KMS-11 (cell line): ENCODE measurements around the gene GARIN1A.
"Not testable (repeated sequence)": the region's sequence is repeated elsewhere in the genome, so short reads cannot be mapped to it uniquely, and the experiment has no call there.

Source experiments
- H2AFZ ChIP-seq: fragments of 200-600 bp; sonication (generic); 2 replicates; pipeline ENCODE4 v1.6.1; 2016; ENCODE audit warnings: antibody characterized with exemption, mixed run types, low read depth
- H3K27ac ChIP-seq: fragments of 200-600 bp; sonication (generic); 2 replicates; pipeline ENCODE4 v1.6.1; 2016; ENCODE audit warnings: mild to moderate bottlenecking, mixed run types
- H3K27me3 ChIP-seq: fragments of 200-600 bp; sonication (generic); 2 replicates; pipeline ENCODE4 v1.6.1; 2017; ENCODE audit warnings: mild to moderate bottlenecking, low read depth, mixed run types, moderate library complexity; ENCODE audit not compliant: insufficient read depth
- H3K36me3 ChIP-seq: fragments of 200-600 bp; sonication (generic); 2 replicates; pipeline ENCODE4 v1.6.1; 2017; ENCODE audit warnings: mild to moderate bottlenecking, mixed run types; ENCODE audit not compliant: insufficient read depth
- H3K4me1 ChIP-seq: fragments of 200-600 bp; sonication (generic); 2 replicates; pipeline ENCODE4 v1.6.1; 2016; ENCODE audit warnings: mild to moderate bottlenecking, low read depth, mixed run types; ENCODE audit not compliant: poor library complexity, severe bottlenecking
- H3K4me2 ChIP-seq: fragments of 200-600 bp; sonication (generic); 2 replicates; pipeline ENCODE4 v1.7.0; 2016; ENCODE audit warnings: mild to moderate bottlenecking, mixed run types
- H3K4me3 ChIP-seq: fragments of 200-600 bp; sonication (generic); IDR thresholded peaks from 2 replicates; pipeline ENCODE4 v1.6.1; 2017; ENCODE audit warnings: low read depth, low read length, mixed read lengths; ENCODE audit not compliant: insufficient read depth
- H3K79me2 ChIP-seq: fragments of 200-600 bp; sonication (generic); 2 replicates; pipeline ENCODE4 v1.6.1; 2016; ENCODE audit warnings: low read depth, mixed run types; ENCODE audit not compliant: insufficient read depth
- H3K9ac ChIP-seq: fragments of 200-600 bp; sonication (generic); 2 replicates; pipeline ENCODE4 v1.6.1; 2016; ENCODE audit warnings: mild to moderate bottlenecking, mixed run types
- H4K20me1 ChIP-seq: fragments of 200-600 bp; sonication (generic); 2 replicates; pipeline ENCODE4 v1.6.1; 2016; ENCODE audit warnings: mild to moderate bottlenecking, mixed run types; ENCODE audit not compliant: insufficient read depth
- TF ChIP-seq, protein P1 (sequence below): fragments of 200-600 bp; sonication (generic); conservative IDR thresholded peaks from 2 replicates; pipeline ENCODE4 v1.6.1; 2017; ENCODE audit warnings: low read depth, mild to moderate bottlenecking, antibody characterized with exemption, low read length, moderate library complexity, mixed read lengths

GARIN1A gene

DNA sequence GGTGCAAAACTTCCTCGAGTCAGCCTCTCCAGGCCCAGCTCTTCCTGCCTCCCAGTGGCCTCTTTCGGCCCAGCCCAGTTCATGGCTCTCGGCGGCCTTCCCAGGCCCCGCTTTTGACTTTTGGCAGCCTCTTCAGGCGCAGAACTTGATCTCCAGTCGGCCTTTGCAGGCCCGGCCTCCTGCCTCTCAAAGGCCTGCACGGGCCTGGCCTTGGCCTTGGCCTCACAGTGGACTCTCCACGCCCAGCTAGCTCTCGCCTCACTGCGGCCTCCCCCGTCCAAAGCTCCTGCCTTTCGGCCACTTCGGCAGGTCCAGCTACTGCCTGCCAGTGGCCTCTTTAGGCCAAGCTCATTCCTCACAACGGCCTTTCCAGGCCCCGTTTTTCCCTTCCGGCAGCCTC, 17.6 kb upstream of the GARIN1A start:
- not testable (repeated sequence) for H3K79me2 ChIP-seq, H3K27me3 ChIP-seq, H3K36me3 ChIP-seq, H4K20me1 ChIP-seq, H3K4me1 ChIP-seq, H3K27ac ChIP-seq, H3K4me2 ChIP-seq, H3K4me3 ChIP-seq, H2AFZ ChIP-seq, H3K9ac ChIP-seq

- H3K27me3 ChIP-seq, H3K4me3 ChIP-seq, H3K27ac ChIP-seq, H4K20me1 ChIP-seq, H3K4me2 ChIP-seq, H3K36me3 ChIP-seq, H2AFZ ChIP-seq, H3K4me1 ChIP-seq, H3K79me2 ChIP-seq, H3K9ac ChIP-seq: not testable (repeated sequence)
These were observed 13.7 kb upstream of the GARIN1A start for GRCh38 chr7:128658428-128658827.

DNA sequence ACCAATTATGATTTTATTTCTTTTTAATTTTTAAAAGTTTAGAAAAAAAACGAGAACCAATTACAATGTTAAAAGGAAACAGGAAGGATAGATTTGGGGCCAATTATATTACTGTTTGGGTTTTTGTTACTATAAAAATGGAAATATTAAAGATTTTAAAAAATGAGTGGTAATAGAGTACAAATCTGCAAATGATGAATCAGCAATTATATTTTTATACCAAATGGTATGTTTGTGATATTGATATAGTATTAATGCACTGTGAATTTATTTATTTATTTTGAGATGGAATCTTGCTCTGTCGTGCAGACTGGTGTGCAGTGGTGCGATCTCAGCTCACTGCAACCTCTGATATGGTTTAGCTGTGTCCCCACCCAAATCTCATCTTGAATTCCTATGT, 11.5 kb upstream of the GARIN1A start:
- H3K4me3 ChIP-seq, result no peak overlapping the region
- H3K36me3 ChIP-seq, result no peaks in the 10 kb centered on the region
- no peaks in the 10 kb centered on the region for H3K79me2 ChIP-seq
- no peak overlapping the region for H3K9ac ChIP-seq
- no peaks in the 10 kb centered on the region for H4K20me1 ChIP-seq
- no peak overlapping the region for H3K4me2 ChIP-seq
- no peak overlapping the region for H3K27ac ChIP-seq
- H2AFZ ChIP-seq, result no peak overlapping the region
- no peaks in the 10 kb centered on the region for H3K27me3 ChIP-seq
- no peaks in the 10 kb centered on the region for H3K4me1 ChIP-seq
- TF ChIP-seq, protein P1, sequence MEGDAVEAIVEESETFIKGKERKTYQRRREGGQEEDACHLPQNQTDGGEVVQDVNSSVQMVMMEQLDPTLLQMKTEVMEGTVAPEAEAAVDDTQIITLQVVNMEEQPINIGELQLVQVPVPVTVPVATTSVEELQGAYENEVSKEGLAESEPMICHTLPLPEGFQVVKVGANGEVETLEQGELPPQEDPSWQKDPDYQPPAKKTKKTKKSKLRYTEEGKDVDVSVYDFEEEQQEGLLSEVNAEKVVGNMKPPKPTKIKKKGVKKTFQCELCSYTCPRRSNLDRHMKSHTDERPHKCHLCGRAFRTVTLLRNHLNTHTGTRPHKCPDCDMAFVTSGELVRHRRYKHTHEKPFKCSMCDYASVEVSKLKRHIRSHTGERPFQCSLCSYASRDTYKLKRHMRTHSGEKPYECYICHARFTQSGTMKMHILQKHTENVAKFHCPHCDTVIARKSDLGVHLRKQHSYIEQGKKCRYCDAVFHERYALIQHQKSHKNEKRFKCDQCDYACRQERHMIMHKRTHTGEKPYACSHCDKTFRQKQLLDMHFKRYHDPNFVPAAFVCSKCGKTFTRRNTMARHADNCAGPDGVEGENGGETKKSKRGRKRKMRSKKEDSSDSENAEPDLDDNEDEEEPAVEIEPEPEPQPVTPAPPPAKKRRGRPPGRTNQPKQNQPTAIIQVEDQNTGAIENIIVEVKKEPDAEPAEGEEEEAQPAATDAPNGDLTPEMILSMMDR, result no peak

- H3K9ac ChIP-seq, result no peak overlapping the region
- H2AFZ ChIP-seq, result no peak overlapping the region
- H3K4me1 ChIP-seq, result no peaks in the 10 kb centered on the region
- H3K36me3 ChIP-seq, result no peaks in the 10 kb centered on the region
- no peak overlapping the region for H3K4me3 ChIP-seq
- TF ChIP-seq, protein P1, result no peak
- no peaks in the 10 kb centered on the region for H3K27me3 ChIP-seq
- H4K20me1 ChIP-seq, result no peaks in the 10 kb centered on the region
- H3K79me2 ChIP-seq, result no peaks in the 10 kb centered on the region
- no peak overlapping the region for H3K27ac ChIP-seq
- no peak overlapping the region for H3K4me2 ChIP-seq
These were observed 10.6 kb upstream of the GARIN1A start for GRCh38 chr7:128661446-128661845.

DNA sequence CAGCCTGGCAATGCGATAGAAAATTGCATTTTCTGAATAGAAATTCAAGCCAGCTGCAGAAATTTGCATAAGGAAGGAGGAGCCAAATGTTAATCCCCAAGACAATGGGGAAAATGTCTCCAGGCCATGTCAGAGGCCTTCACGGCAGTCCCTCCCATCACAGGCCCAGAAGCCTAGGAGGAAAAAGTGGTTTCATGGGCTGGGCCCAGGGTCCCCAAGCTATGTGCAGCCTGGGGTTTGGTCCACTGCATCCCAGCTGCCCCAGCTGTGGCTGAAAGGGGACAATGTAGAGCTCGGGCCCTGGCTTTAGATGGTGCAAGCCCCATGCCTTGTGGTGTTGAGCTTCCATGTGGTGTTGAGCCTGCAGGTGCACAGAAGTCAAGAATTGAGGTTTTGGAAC, 10.0 kb upstream of the GARIN1A start:
- H3K79me2 ChIP-seq, result no peaks in the 10 kb centered on the region
- H3K27ac ChIP-seq, result no peak overlapping the region
- no peaks in the 10 kb centered on the region for H3K4me1 ChIP-seq
- H4K20me1 ChIP-seq, result no peaks in the 10 kb centered on the region
- no peak overlapping the region for H2AFZ ChIP-seq
- TF ChIP-seq, protein P1, result no peak
- no peak overlapping the region for H3K9ac ChIP-seq
- no peaks in the 10 kb centered on the region for H3K36me3 ChIP-seq
- H3K4me3 ChIP-seq, result no peak overlapping the region
- H3K27me3 ChIP-seq, result no peaks in the 10 kb centered on the region
- no peak overlapping the region for H3K4me2 ChIP-seq

GRCh38 chr7:128663223-128663622, 8.9 kb upstream of the GARIN1A start:
- H4K20me1 ChIP-seq, H3K27ac ChIP-seq, H3K27me3 ChIP-seq, H3K36me3 ChIP-seq, H3K9ac ChIP-seq, H3K4me1 ChIP-seq, H3K79me2 ChIP-seq, H3K4me2 ChIP-seq, H2AFZ ChIP-seq, H3K4me3 ChIP-seq: not testable (repeated sequence)
